Subcutaneous adipose tissue (tissue), 4 donors: Measurements from ENCODE around the gene MND1. TPM values are rescaled to one million over a fixed set of nuclear protein-coding genes. Genes with fewer than 3 reads are reported as not detected.

Experiments
- total RNA-seq, 4 donors: library from RNA; depleted of rRNA; stranded (reverse); fragments of >200 nt; gene quantifications; one replicate each; pipeline ENCODE4 v1.1.0, GENCODE V29; 2016
- TF ChIP-seq, protein P1 (sequence below): fragments of 450-650 bp; IDR thresholded peaks from one replicate; pipeline ENCODE4 v1.5.1; 2016; ENCODE audit warnings: low read depth, mild to moderate bottlenecking, control low read depth, antibody characterized with exemption, moderate library complexity

The MND1 gene
- total RNA-seq, 4 donors from 2014 or later = 1.9 to 2.1 TPM; not detected in 2

DNA sequence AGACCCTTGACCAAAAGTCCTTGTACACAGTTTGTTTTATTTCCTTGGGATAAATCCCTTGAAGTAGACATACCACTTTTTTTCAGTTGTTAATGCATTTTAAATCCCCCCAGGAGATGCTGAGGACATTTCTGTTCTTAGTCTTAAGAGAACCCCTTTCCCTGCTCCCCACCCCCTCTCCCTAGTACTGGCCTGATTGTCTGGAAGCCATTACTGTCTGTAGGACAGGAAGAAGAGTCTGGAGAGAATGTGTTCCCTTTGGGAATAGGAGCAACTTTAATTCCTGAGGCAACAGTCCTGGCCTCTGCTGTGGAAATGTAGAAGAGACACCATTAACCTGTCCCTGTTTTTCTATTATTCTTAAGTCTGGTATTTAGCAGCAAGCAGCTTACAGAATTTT, 69.4 kb downstream of the MND1 start:
- TF ChIP-seq, protein P1, sequence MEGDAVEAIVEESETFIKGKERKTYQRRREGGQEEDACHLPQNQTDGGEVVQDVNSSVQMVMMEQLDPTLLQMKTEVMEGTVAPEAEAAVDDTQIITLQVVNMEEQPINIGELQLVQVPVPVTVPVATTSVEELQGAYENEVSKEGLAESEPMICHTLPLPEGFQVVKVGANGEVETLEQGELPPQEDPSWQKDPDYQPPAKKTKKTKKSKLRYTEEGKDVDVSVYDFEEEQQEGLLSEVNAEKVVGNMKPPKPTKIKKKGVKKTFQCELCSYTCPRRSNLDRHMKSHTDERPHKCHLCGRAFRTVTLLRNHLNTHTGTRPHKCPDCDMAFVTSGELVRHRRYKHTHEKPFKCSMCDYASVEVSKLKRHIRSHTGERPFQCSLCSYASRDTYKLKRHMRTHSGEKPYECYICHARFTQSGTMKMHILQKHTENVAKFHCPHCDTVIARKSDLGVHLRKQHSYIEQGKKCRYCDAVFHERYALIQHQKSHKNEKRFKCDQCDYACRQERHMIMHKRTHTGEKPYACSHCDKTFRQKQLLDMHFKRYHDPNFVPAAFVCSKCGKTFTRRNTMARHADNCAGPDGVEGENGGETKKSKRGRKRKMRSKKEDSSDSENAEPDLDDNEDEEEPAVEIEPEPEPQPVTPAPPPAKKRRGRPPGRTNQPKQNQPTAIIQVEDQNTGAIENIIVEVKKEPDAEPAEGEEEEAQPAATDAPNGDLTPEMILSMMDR = no peak

GRCh38 chr4:153418121-153418520, 73.6 kb downstream of the MND1 start:
- TF ChIP-seq, protein P1 = no peak

DNA sequence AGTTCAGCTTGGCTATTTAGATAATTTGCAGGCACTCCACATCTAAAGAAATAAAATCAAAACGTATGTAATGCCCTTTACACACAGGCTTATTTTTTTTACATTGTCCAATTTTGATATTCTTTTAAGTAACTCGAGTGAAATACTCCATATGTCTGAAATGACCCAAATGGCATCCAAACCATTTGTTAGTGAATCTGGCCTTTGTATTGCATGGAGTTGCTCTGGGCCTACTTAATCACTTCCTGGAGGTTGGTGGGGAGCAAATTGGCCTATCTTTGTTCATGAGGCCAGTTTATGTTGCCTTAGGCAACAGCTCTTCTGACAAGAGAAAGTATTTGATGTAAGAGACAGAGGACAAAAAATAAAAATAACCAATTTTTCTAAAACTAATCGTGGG, 74.1 kb downstream of the MND1 start:
- TF ChIP-seq, protein P1 = no peak

DNA sequence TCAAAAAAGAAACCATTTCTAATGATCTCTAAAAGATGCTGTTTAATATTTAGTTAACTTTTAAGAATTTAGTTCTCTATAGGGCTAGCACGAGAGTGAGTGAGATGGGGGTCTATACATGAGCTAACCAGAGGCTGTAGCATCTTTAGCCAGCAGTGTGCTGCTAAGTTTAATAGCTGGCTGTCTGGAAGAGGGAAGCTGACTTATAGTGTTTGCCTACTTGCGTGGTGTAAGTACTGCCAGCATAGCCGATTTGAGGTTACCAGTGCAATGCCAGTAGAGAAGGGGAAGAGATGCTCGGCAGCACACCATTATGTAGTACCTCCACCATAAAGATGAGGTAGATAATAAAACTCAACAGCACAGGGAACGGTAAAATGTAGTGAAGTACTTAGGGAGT, 74.5 kb downstream of the MND1 start:
- TF ChIP-seq, protein P1 = no peak

DNA sequence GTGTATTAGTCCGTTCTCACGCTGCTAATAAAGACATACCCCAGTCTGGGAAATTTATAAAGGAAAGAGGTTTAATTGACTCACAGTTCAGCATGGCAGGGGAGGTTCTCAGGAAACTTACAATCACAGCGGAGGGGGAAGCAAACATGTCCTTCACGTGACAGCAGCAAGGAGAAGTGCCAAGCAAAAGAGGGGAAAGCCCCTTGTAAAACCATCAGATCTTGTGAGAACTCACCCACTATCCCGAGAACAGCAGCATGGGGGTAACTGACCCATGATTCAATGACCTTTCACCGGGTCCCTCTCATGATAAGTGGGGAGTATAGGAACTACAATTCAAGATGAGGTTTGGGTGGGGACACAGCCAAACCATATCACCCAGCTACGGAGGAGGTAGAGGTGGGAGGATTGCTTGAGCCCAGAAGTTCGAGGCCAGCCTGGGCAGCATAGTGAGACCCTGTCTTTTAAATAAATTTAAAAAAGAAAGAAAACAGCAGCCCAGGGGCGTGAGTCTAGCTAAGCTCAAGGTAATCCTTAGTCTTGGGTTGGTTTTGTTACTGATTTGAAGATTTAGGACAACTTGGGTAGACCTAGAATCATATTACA, 75.3 kb downstream of the MND1 start:
- TF ChIP-seq, protein P1 = no peak

- TF ChIP-seq, protein P1 = no peak
These were observed 75.9 kb downstream of the MND1 start for GRCh38 chr4:153420361-153420760.

DNA sequence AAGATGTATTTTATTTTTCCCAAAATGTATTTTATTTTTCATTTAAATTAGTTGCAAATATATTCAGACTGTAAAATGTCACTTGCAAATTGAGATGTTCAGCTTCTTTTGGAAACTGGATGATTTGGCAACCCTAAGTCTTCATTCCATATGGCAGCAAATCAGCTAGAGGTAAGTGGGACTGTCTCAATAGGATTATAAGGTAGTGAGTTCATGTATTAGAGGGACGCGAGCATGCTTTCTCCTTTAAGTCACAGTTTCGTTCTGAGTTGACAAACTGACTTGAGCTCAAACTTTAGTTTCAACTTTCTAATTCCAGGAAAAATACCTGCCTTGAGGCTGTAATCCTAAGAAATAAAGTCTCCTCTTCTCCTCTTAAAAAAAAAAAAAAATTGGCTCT, 77.5 kb downstream of the MND1 start:
- TF ChIP-seq, protein P1 = no peak
